ENCODE results near the gene CD80. TPM values are rescaled to one million over a fixed set of nuclear protein-coding genes. Genes with fewer than 3 reads are reported as not detected.
"Not testable (repeated sequence)": the region's sequence is repeated elsewhere in the genome, so short reads cannot be mapped to it uniquely, and the experiment has no call there.

The CD80 gene
- not detected in 2 replicates for total RNA-seq (2014; rRNA removed; shearing (Covaris generic))
- not detected in 2 replicates for polyA plus RNA-seq (2015; cell fraction: cytosol; rRNA removed)
- polyA plus RNA-seq (2015; cell fraction: nucleus; rRNA removed), result 0.07 TPM in 1 of 2 replicates, not detected in the other

- DNase-seq (ENCODE audit: low read depth), result peak; percentile 67
Observed at GRCh38 chr3:119559441-119559963, at the start of gene CD80. CD80 (minus strand) TSS chr3:119559614; CDS start chr3:119557728, 1,886 bp downstream.

GRCh38 chr3:119608405-119609000 lies 49.1 kb upstream of the CD80 start:
- no peak for DNase-seq (ENCODE audit: low read depth)

GRCh38 chr3:119604878-119605277 lies 45.5 kb upstream of the CD80 start:
- DNase-seq (ENCODE audit: low read depth), result peak; percentile 80

- no peak for DNase-seq (ENCODE audit: low read depth)
Observed at GRCh38 chr3:119602676-119603075, 43.3 kb upstream of the CD80 start.

GRCh38 chr3:119601154-119601553 lies 41.7 kb upstream of the CD80 start:
- no peak for DNase-seq (ENCODE audit: low read depth)

- DNase-seq (ENCODE audit: low read depth), result peak; percentile 20
Observed at GRCh38 chr3:119600732-119601131, 41.3 kb upstream of the CD80 start.

GRCh38 chr3:119599558-119600174 lies 40.3 kb upstream of the CD80 start:
- no peak for DNase-seq (ENCODE audit: low read depth)

GRCh38 chr3:119598410-119599098 lies 39.1 kb upstream of the CD80 start:
- DNase-seq (ENCODE audit: low read depth), result no peak

- DNase-seq (ENCODE audit: low read depth), result peak; percentile 34
Observed at GRCh38 chr3:119597548-119598288, 38.3 kb upstream of the CD80 start, which contains the start of gene PLA1A. PLA1A (plus strand) TSS chr3:119597885; CDS start chr3:119597914, 29 bp downstream.

- DNase-seq (ENCODE audit: low read depth), result no peak
Observed at GRCh38 chr3:119596398-119596797, 37.0 kb upstream of the CD80 start.

GRCh38 chr3:119595639-119596334 lies 36.4 kb upstream of the CD80 start:
- peak; percentile 36 for DNase-seq (ENCODE audit: low read depth)

GRCh38 chr3:119594929-119595328 lies 35.5 kb upstream of the CD80 start:
- DNase-seq (ENCODE audit: low read depth), result not testable (repeated sequence)

- no peak for DNase-seq (ENCODE audit: low read depth)
Observed at GRCh38 chr3:119594066-119594465, 34.7 kb upstream of the CD80 start.

- DNase-seq (ENCODE audit: low read depth), result no peak
Observed at GRCh38 chr3:119592861-119593260, 33.4 kb upstream of the CD80 start.

GRCh38 chr3:119590706-119591105 lies 31.3 kb upstream of the CD80 start:
- DNase-seq (ENCODE audit: low read depth), result no peak

- no peak for DNase-seq (ENCODE audit: low read depth)
Observed at GRCh38 chr3:119589102-119589773, 29.8 kb upstream of the CD80 start.

- DNase-seq (ENCODE audit: low read depth), result no peak
Observed at GRCh38 chr3:119588112-119588511, 28.7 kb upstream of the CD80 start.

GRCh38 chr3:119586733-119587172 lies 27.3 kb upstream of the CD80 start:
- DNase-seq (ENCODE audit: low read depth), result no peak

- DNase-seq (ENCODE audit: low read depth), result no peak
Observed at GRCh38 chr3:119585856-119586570, 26.6 kb upstream of the CD80 start.

Data from HT1080 (cell line).